ENCODE measurements around the gene DCUN1D2.

DNA sequence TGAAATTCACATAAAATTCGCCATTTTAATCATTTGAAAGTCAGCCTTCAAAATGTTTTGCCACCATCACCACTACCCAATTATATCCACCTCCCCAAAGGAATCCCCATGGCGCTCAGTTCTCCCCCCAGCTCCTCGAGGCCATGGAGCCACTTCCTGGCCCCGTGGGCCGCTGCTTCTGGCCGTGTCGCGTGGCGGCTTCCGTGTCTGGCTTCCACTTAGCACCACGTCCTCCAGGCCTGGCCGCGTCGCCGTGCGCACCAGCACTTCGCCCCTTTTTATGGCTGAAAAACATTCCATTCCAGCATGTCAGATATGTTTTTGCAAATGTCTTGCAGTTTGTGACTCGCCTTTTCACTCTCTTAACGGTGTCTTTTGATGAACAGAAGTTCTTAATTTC lies 46.7 kb upstream of the DCUN1D2 start:
- TF ChIP-seq, protein P1, sequence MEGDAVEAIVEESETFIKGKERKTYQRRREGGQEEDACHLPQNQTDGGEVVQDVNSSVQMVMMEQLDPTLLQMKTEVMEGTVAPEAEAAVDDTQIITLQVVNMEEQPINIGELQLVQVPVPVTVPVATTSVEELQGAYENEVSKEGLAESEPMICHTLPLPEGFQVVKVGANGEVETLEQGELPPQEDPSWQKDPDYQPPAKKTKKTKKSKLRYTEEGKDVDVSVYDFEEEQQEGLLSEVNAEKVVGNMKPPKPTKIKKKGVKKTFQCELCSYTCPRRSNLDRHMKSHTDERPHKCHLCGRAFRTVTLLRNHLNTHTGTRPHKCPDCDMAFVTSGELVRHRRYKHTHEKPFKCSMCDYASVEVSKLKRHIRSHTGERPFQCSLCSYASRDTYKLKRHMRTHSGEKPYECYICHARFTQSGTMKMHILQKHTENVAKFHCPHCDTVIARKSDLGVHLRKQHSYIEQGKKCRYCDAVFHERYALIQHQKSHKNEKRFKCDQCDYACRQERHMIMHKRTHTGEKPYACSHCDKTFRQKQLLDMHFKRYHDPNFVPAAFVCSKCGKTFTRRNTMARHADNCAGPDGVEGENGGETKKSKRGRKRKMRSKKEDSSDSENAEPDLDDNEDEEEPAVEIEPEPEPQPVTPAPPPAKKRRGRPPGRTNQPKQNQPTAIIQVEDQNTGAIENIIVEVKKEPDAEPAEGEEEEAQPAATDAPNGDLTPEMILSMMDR (conservative IDR thresholded peaks at IDR 0.05) = no peak
- no peak for TF ChIP-seq EZH2 (IDR thresholded peaks at IDR 0.05; ENCODE audit: low read depth)
